ENCODE data around the gene ZNF175.

Gene ZNF175

DNA sequence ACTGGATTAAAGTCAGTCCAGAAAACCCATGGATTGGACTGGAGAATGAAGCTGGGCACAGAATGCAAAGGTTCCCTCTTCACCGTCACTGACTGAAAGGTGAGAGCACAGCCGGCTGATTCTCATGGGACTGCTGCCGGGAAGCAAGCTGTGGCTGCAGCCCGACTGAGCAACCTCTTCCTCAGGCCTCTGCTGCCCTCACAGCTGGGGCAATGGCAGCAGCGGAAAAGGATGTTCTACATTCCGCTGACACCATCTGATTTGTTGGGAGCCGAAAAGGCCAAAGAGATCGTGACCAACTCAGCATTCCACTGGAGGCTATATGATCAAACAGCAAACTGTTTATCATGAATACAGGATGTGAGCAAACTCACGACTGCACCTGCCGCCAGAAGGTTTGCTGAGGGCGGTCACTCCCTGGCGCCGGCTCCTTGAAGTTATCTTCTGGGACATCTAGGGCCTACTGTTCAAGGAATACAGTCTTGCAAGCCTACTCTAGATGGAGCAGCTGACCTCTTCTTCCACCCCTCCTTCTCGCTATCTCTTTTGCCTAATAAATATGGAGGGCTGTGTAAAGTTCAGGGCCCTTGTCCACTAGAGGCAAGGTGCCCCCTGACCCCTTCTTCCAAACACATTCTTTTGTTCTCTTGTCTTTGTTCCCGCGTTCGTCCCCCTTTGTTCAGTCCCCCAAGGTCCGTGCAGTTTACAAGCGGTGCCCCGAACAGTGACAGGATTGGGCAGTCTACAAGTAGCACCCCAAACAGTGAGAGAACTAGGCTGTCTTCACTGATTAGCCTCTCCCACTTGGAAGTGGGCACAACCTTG lies 20.0 kb upstream of the ZNF175 start:
- no peak for DNase-seq (ENCODE audit: low spot score)

GRCh38 chr19:51551673-51552432 lies 19.2 kb upstream of the ZNF175 start:
- no peak for DNase-seq (ENCODE audit: low spot score)

- DNase-seq (ENCODE audit: low spot score): no peak
Observed at GRCh38 chr19:51552608-51552995, 18.5 kb upstream of the ZNF175 start.

DNA sequence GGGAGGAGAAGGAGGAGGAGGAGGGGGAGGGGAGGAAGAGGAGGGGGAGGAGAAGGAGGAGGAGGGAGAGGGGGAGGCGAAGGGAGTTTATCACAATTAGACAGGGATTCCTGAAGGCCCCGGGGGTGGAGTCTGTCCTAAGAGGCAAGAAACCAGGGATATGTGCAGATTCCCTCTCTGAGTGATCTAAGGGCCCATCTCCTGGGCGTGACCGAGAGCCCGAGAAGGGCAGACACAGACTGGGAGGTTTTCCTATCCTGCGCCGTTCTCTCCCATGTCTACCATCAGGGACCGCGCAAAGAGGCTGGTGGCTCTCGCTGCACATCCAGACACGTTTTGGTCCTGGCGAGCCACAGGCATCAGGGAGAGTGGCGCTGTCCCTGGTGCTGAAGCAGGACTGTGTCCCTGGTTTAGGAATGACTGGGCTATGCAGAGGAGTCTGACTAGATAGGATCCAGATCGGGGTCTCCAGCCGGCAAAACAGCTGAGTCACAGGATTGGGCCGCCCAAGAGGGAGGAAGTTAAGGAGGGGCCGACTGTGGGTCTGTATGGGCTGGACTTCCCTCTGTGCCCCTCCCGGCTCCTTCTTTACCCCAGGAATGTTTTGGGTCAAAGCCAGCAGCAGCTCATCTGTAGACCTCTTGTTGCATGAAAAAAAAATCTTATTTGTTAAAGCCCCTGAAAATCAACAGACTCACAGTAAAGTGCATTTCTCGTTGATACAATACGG lies 17.9 kb upstream of the ZNF175 start:
- peak; percentile 85 for DNase-seq (ENCODE audit: low spot score)

DNA sequence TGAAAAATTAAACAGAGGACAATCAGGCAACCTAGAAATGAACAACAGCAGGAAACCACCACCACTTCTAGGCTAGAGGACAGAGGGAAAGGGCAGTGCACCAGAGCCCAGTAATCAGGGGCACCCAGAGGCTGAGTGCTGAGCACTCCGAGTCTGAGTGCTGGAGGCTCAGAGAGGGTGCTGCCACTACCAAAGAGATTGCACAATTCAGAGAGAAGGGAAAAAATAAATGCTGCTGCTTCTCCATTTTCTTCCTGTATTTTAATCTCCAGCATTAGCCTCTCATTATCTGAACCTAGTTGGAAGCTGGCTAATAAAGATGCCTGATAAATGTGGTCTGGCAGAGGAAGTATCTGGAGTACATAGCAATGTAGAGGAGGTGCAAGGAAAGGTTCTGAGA lies 11.8 kb upstream of the ZNF175 start:
- DNase-seq (ENCODE audit: low spot score): no peak

DNA sequence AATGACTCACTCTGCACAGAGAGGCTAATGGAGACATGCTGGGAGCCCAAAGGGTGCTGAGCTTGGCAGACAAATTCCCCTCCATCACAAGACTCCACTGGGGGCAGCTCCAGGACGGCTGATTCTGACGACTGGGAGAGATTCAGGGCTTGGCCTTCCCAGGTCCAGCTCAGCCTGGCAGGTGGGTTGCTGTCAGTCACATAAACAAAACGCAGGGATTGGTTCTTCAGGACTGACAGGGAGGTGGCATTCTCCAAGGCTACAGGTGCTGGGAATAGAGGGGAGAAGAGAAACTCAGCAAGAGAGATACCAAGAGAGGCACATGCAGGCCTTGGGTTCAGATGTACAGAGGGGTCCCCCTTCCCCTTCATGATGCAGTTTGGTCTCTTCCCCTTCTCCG lies 10.7 kb upstream of the ZNF175 start:
- DNase-seq (ENCODE audit: low spot score): no peak

DNA sequence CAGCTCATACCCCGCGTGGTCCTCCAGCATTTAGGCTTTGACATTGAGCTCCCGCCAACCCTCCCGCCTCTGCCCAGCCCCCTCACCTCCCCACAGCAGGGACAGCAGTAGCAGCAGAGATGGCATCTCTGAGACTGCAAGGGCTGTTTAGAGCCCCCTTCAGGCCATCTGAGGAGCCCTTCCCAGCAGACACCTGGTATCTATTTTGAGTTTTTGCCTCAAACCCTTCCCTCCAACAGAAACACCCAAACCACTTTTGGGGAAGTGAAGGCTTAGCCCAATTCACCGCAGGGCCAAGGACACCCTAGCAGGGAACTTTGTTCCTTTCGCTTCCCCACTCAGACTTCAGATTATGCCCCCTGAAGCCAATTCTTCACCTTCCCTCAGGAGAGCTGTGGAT lies 6.3 kb upstream of the ZNF175 start:
- DNase-seq (ENCODE audit: low spot score): no peak

DNA sequence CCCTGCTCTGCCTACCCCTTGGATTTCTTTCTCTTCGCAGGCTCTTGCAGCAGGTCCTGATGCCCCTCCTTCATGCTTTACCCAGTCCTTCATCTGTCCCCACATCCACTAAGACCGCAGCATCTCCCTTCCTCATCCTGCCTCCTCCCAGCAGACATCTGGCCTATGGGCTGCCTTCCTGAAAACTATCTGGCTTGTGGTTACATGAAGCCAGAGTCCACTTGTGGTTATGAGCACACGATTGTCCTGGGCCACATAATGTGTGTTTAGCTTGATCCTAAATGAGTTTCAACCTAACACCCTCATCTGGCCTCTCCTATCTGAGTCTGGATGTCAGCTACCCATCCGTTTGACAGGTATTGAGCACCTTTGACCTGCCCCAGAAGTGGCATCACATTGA lies 5.5 kb upstream of the ZNF175 start:
- no peak for DNase-seq (ENCODE audit: low spot score)

DNA sequence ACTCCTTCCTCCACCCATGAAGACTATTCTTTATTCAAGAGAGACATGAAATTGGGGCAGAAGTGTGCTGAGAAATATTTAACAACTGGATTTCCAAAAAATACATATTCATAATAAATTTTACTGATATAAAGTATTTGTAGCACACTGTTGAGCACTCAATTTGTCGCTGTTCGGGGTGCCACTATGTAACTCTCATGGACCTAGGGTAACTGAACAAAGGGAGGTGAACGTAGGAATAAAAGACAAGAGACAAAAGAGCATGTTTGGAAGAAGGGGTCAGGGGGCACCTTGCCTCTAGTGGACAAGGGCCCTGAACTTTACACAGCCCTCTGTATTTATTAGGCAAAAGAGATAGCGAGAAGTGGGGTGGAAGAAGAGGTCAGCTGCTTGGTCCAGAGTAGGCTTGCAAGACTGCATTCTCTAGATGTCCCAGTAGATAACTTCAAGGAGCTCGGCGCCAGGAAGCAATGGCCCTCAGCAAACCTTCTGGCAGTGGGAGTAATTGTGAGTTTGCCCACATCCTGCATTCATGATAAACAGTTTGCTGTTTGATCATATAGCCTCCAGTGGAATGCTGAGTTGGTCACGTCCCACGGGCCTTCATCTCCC lies 4.5 kb upstream of the ZNF175 start:
- DNase-seq (ENCODE audit: low spot score): no peak

- no peak for DNase-seq (ENCODE audit: low spot score)
Observed at GRCh38 chr19:51567583-51567982, 3.5 kb upstream of the ZNF175 start.

GRCh38 chr19:51568456-51568855 lies 2.6 kb upstream of the ZNF175 start:
- DNase-seq (ENCODE audit: low spot score): no peak

- no peak for DNase-seq (ENCODE audit: low spot score)
Observed at GRCh38 chr19:51571599-51571998, 516 bp downstream of the ZNF175 start.

GRCh38 chr19:51572410-51572809 lies 1.3 kb downstream of the ZNF175 start:
- DNase-seq (ENCODE audit: low spot score): no peak

GRCh38 chr19:51572908-51573307 lies 1.8 kb downstream of the ZNF175 start:
- peak; percentile 66 for DNase-seq (ENCODE audit: low spot score)

- DNase-seq (ENCODE audit: low spot score): no peak
Observed at GRCh38 chr19:51573331-51573730, 2.2 kb downstream of the ZNF175 start.

GRCh38 chr19:51576850-51577249 lies 5.8 kb downstream of the ZNF175 start:
- DNase-seq (ENCODE audit: low spot score): no peak

DNA sequence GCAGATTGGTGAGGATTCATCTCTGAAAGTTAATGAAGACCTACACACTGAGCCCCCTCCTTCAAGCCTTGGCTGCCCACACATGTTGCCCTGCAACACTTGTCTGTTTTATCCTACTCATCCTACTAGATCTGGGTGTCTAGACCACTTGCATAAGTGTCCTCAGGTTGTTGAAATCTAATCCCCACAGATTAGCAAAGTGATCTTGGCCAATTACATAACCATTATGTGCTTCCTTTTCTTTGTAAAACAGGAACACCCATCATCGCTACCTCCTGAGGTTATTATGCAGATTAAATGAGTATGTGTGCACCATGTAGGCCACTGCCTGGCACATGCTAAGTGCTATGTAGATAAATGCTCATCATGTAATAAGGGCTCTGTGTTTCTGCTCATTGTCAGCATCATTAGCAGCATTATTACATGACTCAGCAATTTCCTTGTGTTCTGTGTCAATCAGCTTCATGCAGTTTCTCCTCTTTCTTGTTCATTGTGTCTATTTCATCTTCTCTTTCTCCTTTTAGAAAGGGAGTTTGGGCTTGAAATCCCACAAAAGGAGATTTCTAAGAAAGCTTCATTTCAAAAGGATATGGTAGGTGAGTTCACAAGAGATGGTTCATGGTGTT lies 15.1 kb downstream of the ZNF175 start:
- no peak for DNase-seq (ENCODE audit: low spot score)

DNA sequence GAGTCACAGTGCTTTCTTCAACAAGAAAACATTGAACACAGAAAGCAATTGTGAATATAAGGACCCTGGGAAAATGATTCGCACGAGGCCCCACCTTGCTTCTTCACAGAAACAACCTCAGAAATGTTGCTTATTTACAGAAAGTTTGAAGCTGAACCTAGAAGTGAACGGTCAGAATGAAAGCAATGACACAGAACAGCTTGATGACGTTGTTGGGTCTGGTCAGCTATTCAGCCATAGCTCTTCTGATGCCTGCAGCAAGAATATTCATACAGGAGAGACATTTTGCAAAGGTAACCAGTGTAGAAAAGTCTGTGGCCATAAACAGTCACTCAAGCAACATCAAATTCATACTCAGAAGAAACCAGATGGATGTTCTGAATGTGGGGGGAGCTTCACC lies 15.7 kb downstream of the ZNF175 start:
- DNase-seq (ENCODE audit: low spot score): no peak

- DNase-seq (ENCODE audit: low spot score): no peak
Observed at GRCh38 chr19:51587264-51588191, 16.4 kb downstream of the ZNF175 start.

- no peak for DNase-seq (ENCODE audit: low spot score)
Observed at GRCh38 chr19:51589511-51589910, 18.4 kb downstream of the ZNF175 start.

DNA sequence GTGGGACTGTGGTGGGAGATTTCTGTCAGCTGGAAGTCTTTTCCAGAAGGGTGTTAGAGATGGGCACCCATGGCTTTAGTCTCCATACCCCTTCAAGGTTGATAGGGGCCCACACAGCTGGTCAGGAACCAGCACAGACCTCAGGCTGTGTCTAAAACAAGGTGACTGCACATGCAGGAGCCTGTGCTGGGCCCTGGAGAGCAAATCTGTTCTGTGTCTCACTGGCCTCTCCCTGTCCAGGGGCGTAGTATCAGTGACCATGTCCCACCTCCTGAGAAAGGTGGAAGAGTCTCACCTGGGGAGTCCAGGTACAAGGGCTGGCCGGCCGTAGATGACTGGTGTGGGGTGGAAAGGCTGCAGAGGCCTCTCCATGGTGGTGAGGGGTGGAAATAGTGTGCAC lies 19.4 kb downstream of the ZNF175 start:
- no peak for DNase-seq (ENCODE audit: low spot score)
